WTC11 (cell line): ENCODE data around the gene PRR33. TPM values are rescaled to one million over a fixed set of nuclear protein-coding genes. Genes with fewer than 3 reads are reported as not detected.

Source experiments
- ATAC-seq: fragments of 200-7000 bp; cut with Tn5 transposase; 2 replicates; pipeline ENCODE4 v1.10.0; 2021; ENCODE audit warnings: mild to moderate bottlenecking, moderate library complexity
- CTCF ChIA-PET: fragments of 300-600 bp; sonication (Branson Sonifier 250); formaldehyde crosslinking; loops from one replicate; lab custom pipeline; 2021; ENCODE audit warnings: antibody characterized with exemption; lab: Charles Lee
- POLR2A ChIA-PET: fragments of 350-600 bp; sonication (Branson Sonifier 250); formaldehyde crosslinking; loops from one replicate; lab custom pipeline; 2021; ENCODE audit warnings: antibody characterized with exemption; lab: Charles Lee
- DNase-seq: peaks from one replicate; pipeline ENCODE4 v3.0.0; 2021; ENCODE audit warnings: low spot score
- H3K27ac Mint-ChIP-seq: 2 replicates; pipeline ENCODE4 v1.8.0; 2021; ENCODE audit warnings: mixed read lengths
- H3K27me3 Mint-ChIP-seq: 2 replicates; pipeline ENCODE4 v1.8.0; 2021; ENCODE audit warnings: low read depth, mild to moderate bottlenecking, moderate library complexity, mixed read lengths
- H3K36me3 Mint-ChIP-seq: 2 replicates; pipeline ENCODE4 v1.8.0; 2021; ENCODE audit warnings: mixed read lengths
- H3K4me1 Mint-ChIP-seq: 2 replicates; pipeline ENCODE4 v1.8.0; 2022; ENCODE audit warnings: mixed read lengths
- H3K4me3 Mint-ChIP-seq: 2 replicates; pipeline ENCODE4 v1.8.0; 2021; ENCODE audit warnings: mild to moderate bottlenecking, moderate library complexity, mixed read lengths
- H3K9me3 Mint-ChIP-seq: 2 replicates; pipeline ENCODE4 v1.8.0; 2021; ENCODE audit warnings: mixed read lengths
- ATF1 ChIP-seq: sonication (generic); formaldehyde crosslinking; IDR thresholded peaks from 2 replicates; pipeline ENCODE4 v1.8.1; 2023; ENCODE audit warnings: mild to moderate bottlenecking, moderate library complexity, missing genetic modification reagents
- CREM ChIP-seq: sonication (generic); formaldehyde crosslinking; IDR thresholded peaks from 2 replicates; pipeline ENCODE4 v1.8.1; 2022; ENCODE audit warnings: mild to moderate bottlenecking, missing genetic modification reagents, moderate library complexity
- ESRRA ChIP-seq: sonication (generic); formaldehyde crosslinking; IDR thresholded peaks from 2 replicates; pipeline ENCODE4 v1.8.1; 2022; ENCODE audit warnings: mild to moderate bottlenecking, missing genetic modification reagents, borderline replicate concordance
- FOXK1 ChIP-seq: sonication (generic); formaldehyde crosslinking; IDR thresholded peaks from 2 replicates; pipeline ENCODE4 v1.8.0; 2022; ENCODE audit warnings: mild to moderate bottlenecking, moderate library complexity, missing genetic modification reagents
- NR1H2 ChIP-seq: sonication (generic); formaldehyde crosslinking; IDR thresholded peaks from 2 replicates; pipeline ENCODE4 v1.9.0; 2021; ENCODE audit warnings: mild to moderate bottlenecking, moderate library complexity, missing genetic modification reagents
- NR3C1 ChIP-seq: sonication (generic); formaldehyde crosslinking; conservative IDR thresholded peaks from 2 replicates; pipeline ENCODE4 v1.8.1; 2023; ENCODE audit warnings: low read depth, mild to moderate bottlenecking, missing genetic modification reagents
- ZNF219 ChIP-seq: sonication (generic); formaldehyde crosslinking; IDR thresholded peaks from 2 replicates; pipeline ENCODE4 v1.8.0; 2023; ENCODE audit warnings: missing genetic modification reagents, mild to moderate bottlenecking, borderline replicate concordance
- total RNA-seq: library from RNA; stranded (reverse); gene quantifications from 3 replicates; pipeline ENCODE4 v1.2.3, GENCODE V29; 2021
- TF ChIP-seq, protein P1 (sequence below): fragments of 250-450 bp; sonication (Bioruptor Pico); IDR thresholded peaks from 2 replicates; pipeline ENCODE4 v1.9.0; 2021; ENCODE audit warnings: mild to moderate bottlenecking
- TF ChIP-seq, protein P2 (sequence below): sonication (generic); formaldehyde crosslinking; IDR thresholded peaks from 2 replicates; pipeline ENCODE4 v1.8.0; 2022; ENCODE audit warnings: missing genetic modification reagents
- TF ChIP-seq, protein P3 (sequence below): sonication (generic); formaldehyde crosslinking; IDR thresholded peaks from 2 replicates; pipeline ENCODE4 v1.8.0; 2023; ENCODE audit warnings: mild to moderate bottlenecking, missing genetic modification reagents
- TF ChIP-seq, protein P4 (sequence below): fragments of 200-600 bp; IDR thresholded peaks from 2 replicates; pipeline ENCODE4 v1.8.0; 2022; ENCODE audit warnings: antibody characterized with exemption
- TF ChIP-seq, protein P5 (sequence below): sonication (generic); formaldehyde crosslinking; IDR thresholded peaks from 2 replicates; pipeline ENCODE4 v1.8.1; 2022; ENCODE audit warnings: low read depth, missing genetic modification reagents, borderline replicate concordance
- TF ChIP-seq, protein P6 (sequence below): sonication (generic); formaldehyde crosslinking; IDR thresholded peaks from 2 replicates; pipeline ENCODE4 v1.8.1; 2022; ENCODE audit warnings: mild to moderate bottlenecking, moderate library complexity, missing genetic modification reagents

Gene PRR33
- total RNA-seq, 1 experiment from 2014 or later, result not detected

DNA sequence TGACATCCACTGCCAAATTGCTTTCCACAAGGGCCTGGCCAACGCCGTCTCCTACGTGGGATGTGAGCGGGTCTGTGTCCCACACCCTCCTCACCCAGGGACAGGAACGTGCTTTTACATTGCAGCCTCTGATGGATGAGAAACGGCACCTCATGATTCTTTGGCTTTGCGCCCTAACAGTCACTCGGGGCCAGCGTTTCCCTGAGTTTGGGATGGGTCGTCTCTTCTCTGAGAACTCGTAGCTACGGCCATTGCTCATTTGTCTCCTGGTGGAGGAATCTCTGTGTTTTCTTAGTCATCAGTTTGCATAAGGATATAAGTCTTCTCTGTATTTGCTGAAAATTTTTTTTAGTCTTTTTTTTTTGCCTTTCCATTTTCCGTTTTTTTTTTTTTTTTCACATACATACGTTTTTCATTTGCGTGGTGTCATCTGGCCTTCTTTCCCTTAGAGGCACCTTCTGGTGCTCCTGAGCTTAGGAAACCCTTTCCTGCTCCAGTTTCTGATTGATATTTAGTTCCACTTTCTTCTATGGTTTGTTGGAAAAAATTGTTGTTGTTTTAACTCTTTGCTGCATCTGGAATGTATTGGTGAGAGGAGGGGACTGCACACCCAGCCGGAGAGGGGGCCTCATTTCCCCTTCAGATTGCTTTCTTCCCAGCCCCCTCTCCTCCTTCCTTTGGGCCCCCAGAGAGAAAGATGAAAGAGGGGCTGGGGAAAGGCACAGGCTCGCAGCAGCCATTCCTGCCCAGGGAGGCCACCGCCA, 39.8 kb upstream of the PRR33 start:
- CTCF ChIA-PET, result interaction anchor here (0.6 to 2.1 kb wide), 2 partner anchors 9 to 49 kb away, joined by 3 to 9 read pairs; no protein-coding TSS in a partner anchor
- POLR2A ChIA-PET, result no interaction called here
- DNase-seq, result peak; percentile 9

More for the DNA sequence above, 39.8 kb upstream of the PRR33 start:
- TF ChIP-seq ESRRA (CRISPR knock-in tag) (no peak), ATF1 (CRISPR knock-in tag) (no peak), CREM (no peak), ZNF219 (CRISPR knock-in tag) (no peak), NR3C1 (CRISPR knock-in tag) (no peak), FOXK1 (no peak), NR1H2 (CRISPR knock-in tag) (no peak)
- TF ChIP-seq, protein P1, sequence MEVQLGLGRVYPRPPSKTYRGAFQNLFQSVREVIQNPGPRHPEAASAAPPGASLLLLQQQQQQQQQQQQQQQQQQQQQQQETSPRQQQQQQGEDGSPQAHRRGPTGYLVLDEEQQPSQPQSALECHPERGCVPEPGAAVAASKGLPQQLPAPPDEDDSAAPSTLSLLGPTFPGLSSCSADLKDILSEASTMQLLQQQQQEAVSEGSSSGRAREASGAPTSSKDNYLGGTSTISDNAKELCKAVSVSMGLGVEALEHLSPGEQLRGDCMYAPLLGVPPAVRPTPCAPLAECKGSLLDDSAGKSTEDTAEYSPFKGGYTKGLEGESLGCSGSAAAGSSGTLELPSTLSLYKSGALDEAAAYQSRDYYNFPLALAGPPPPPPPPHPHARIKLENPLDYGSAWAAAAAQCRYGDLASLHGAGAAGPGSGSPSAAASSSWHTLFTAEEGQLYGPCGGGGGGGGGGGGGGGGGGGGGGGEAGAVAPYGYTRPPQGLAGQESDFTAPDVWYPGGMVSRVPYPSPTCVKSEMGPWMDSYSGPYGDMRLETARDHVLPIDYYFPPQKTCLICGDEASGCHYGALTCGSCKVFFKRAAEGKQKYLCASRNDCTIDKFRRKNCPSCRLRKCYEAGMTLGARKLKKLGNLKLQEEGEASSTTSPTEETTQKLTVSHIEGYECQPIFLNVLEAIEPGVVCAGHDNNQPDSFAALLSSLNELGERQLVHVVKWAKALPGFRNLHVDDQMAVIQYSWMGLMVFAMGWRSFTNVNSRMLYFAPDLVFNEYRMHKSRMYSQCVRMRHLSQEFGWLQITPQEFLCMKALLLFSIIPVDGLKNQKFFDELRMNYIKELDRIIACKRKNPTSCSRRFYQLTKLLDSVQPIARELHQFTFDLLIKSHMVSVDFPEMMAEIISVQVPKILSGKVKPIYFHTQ (CRISPR knock-in tag), result no peak
- TF ChIP-seq, protein P2, sequence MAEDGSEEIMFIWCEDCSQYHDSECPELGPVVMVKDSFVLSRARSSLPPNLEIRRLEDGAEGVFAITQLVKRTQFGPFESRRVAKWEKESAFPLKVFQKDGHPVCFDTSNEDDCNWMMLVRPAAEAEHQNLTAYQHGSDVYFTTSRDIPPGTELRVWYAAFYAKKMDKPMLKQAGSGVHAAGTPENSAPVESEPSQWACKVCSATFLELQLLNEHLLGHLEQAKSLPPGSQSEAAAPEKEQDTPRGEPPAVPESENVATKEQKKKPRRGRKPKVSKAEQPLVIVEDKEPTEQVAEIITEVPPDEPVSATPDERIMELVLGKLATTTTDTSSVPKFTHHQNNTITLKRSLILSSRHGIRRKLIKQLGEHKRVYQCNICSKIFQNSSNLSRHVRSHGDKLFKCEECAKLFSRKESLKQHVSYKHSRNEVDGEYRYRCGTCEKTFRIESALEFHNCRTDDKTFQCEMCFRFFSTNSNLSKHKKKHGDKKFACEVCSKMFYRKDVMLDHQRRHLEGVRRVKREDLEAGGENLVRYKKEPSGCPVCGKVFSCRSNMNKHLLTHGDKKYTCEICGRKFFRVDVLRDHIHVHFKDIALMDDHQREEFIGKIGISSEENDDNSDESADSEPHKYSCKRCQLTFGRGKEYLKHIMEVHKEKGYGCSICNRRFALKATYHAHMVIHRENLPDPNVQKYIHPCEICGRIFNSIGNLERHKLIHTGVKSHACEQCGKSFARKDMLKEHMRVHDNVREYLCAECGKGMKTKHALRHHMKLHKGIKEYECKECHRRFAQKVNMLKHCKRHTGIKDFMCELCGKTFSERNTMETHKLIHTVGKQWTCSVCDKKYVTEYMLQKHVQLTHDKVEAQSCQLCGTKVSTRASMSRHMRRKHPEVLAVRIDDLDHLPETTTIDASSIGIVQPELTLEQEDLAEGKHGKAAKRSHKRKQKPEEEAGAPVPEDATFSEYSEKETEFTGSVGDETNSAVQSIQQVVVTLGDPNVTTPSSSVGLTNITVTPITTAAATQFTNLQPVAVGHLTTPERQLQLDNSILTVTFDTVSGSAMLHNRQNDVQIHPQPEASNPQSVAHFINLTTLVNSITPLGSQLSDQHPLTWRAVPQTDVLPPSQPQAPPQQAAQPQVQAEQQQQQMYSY (CRISPR knock-in tag), result no peak
- TF ChIP-seq, protein P3, sequence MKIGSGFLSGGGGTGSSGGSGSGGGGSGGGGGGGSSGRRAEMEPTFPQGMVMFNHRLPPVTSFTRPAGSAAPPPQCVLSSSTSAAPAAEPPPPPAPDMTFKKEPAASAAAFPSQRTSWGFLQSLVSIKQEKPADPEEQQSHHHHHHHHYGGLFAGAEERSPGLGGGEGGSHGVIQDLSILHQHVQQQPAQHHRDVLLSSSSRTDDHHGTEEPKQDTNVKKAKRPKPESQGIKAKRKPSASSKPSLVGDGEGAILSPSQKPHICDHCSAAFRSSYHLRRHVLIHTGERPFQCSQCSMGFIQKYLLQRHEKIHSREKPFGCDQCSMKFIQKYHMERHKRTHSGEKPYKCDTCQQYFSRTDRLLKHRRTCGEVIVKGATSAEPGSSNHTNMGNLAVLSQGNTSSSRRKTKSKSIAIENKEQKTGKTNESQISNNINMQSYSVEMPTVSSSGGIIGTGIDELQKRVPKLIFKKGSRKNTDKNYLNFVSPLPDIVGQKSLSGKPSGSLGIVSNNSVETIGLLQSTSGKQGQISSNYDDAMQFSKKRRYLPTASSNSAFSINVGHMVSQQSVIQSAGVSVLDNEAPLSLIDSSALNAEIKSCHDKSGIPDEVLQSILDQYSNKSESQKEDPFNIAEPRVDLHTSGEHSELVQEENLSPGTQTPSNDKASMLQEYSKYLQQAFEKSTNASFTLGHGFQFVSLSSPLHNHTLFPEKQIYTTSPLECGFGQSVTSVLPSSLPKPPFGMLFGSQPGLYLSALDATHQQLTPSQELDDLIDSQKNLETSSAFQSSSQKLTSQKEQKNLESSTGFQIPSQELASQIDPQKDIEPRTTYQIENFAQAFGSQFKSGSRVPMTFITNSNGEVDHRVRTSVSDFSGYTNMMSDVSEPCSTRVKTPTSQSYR (CRISPR knock-in tag), result no peak
- TF ChIP-seq, protein P4, sequence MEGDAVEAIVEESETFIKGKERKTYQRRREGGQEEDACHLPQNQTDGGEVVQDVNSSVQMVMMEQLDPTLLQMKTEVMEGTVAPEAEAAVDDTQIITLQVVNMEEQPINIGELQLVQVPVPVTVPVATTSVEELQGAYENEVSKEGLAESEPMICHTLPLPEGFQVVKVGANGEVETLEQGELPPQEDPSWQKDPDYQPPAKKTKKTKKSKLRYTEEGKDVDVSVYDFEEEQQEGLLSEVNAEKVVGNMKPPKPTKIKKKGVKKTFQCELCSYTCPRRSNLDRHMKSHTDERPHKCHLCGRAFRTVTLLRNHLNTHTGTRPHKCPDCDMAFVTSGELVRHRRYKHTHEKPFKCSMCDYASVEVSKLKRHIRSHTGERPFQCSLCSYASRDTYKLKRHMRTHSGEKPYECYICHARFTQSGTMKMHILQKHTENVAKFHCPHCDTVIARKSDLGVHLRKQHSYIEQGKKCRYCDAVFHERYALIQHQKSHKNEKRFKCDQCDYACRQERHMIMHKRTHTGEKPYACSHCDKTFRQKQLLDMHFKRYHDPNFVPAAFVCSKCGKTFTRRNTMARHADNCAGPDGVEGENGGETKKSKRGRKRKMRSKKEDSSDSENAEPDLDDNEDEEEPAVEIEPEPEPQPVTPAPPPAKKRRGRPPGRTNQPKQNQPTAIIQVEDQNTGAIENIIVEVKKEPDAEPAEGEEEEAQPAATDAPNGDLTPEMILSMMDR, result no peak
- TF ChIP-seq, protein P5, sequence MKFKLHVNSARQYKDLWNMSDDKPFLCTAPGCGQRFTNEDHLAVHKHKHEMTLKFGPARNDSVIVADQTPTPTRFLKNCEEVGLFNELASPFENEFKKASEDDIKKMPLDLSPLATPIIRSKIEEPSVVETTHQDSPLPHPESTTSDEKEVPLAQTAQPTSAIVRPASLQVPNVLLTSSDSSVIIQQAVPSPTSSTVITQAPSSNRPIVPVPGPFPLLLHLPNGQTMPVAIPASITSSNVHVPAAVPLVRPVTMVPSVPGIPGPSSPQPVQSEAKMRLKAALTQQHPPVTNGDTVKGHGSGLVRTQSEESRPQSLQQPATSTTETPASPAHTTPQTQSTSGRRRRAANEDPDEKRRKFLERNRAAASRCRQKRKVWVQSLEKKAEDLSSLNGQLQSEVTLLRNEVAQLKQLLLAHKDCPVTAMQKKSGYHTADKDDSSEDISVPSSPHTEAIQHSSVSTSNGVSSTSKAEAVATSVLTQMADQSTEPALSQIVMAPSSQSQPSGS, result no peak
- TF ChIP-seq, protein P6, sequence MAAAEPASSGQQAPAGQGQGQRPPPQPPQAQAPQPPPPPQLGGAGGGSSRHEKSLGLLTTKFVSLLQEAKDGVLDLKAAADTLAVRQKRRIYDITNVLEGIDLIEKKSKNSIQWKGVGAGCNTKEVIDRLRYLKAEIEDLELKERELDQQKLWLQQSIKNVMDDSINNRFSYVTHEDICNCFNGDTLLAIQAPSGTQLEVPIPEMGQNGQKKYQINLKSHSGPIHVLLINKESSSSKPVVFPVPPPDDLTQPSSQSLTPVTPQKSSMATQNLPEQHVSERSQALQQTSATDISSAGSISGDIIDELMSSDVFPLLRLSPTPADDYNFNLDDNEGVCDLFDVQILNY (CRISPR knock-in tag), result no peak
- no peaks in the 10 kb centered on the region for H3K9me3 Mint-ChIP-seq
- ATAC-seq, result no peak
- H3K4me3 Mint-ChIP-seq, result no peak overlapping the region
- peak overlapping the region; percentile 32; the same call in 1 of the 2 replicates for H3K27ac Mint-ChIP-seq
- H3K27me3 Mint-ChIP-seq, result no peaks in the 10 kb centered on the region; the same call in 1 of the 2 replicates
- no peaks in the 10 kb centered on the region for H3K4me1 Mint-ChIP-seq
- no peaks in the 10 kb centered on the region for H3K36me3 Mint-ChIP-seq
